GM18867 (cell line): ENCODE data around the gene CHMP1A.
A peak's percentile ranks its signal among the peaks of the same experiment; 100 is the strongest.
"Not testable (repeated sequence)": the region's sequence is repeated elsewhere in the genome, so short reads cannot be mapped to it uniquely, and the experiment has no call there.

Source experiments
- ATAC-seq: cut with Tn5 transposase; IDR thresholded peaks from one replicate; pipeline ENCODE4 v1.9.1; 2021; ENCODE audit warnings: mild to moderate bottlenecking, moderate library complexity; ENCODE audit not compliant: unreplicated experiment

Gene CHMP1A

DNA sequence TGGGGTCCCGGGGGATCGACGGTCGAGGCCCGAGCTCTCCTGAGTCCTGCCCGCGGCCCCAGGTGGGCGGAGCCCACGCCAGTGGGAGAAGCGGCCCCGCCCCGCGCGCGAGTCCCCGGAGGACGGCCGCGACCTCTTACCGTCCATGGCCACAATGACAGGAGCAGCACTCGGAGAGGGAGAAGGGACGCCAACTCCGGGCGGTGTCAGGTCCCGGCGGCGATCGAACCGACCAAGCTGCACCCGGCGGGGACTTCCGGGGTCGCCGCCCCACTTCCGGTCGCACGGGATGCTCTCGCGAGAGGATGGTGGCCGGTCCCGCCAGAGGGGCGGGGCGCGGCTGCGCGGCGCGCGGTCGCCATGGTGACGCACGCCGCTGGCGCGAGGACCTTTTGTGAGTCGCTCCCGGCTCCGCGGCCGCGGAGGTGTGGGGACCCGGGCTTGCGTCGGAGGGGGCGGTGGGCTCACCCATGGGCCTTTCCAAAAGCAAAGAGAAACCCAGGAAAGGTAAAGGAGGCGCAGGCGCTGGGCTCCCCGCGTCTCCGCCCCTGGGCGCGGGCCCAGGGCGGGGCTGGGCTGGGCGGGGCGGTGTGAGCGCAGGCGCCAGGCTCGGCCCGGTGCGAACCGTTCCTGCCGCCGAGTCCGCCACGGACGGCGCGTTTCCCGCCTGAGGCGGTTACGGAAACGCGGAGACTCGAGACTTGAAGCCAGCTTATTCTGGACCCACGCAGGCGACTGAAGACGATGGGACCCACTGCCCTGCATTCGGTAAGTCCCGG lies at the start of gene CHMP1A, which contains the start of gene SPATA33:
Gene CHMP1A, minus strand, starts transcription at position 267 of the 779 bp plus-strand sequence. Its CDS starts 120 bp downstream, at position 147.
Gene SPATA33, plus strand, starts transcription at position 395 of the 779 bp plus-strand sequence. Its CDS starts 76 bp downstream, at position 471.
- ATAC-seq: peak; percentile 89

DNA sequence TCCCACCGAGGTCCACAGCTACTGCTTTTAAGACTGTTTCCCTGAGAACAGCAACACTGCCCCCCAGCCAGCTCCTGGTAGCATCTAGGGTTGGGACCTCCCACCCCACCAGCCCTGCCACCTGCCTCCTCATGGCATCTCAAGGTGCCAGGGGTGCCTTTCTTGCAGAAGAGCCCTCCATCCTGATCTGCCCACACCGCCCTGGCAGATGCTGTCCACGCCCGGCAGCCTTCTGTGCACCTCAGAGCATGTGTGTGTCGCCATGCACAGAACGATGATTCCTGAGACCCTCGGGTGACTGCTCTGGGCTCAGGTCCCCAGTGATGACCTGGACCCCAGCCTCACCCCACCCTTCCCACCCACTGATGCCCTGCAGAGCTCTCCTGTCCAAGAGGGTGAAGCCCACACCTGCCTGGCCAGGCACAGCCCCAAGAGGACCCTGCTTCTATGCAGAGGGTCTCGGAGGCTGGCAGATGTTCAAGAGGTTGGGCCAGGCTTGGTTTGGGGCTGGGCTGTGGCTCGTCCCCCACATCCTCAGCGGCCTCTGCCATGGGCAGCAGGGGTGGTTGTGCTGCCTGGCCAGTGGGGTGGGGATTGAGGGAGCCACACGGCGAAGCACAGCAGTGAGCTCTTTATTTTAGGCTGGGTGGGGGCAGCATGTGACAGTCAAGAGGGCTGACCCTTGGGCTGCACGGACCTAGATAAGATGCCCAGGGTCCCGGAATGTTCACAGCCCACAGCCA lies 49.2 kb upstream of the CHMP1A start:
- no peak for ATAC-seq

DNA sequence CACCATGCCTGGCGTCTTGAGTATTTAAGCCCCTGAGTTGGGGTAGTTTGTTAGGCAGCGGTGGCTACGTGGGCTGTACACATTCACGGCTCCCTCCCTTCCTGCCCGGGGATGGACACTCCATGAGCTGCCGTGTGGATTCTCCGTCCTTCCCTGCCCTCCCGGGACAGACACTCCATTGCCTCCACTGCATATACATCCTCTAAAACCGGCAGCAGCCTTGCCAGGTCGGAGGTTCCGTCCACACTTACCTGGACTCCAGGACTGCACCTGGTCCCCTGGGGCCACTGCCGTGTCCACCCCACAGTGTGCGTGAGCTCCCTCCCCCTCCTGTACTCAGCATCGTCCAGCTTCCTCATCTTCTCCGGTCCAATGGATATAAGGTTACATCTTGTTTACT lies 47.5 kb upstream of the CHMP1A start:
- ATAC-seq: no peak

DNA sequence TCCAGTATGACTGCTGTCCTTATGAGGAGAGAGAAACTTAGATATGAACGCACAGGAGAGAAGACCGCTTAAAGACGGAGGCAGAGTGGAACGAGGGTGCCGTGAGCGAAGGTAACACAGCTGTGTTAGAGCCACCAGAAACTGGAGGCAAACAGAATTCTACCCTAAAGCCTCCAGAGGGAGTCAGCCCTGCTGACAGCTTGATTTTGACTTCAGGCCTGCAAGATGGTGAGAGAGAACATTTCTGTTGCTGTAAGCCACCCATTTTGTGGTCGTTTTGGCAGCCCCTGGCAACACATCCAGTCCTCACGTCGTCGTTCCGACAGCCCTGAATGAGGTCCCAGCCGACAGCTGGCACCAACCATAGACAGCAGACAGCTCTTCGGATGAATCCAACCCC lies 46.8 kb upstream of the CHMP1A start:
- ATAC-seq: no peak

DNA sequence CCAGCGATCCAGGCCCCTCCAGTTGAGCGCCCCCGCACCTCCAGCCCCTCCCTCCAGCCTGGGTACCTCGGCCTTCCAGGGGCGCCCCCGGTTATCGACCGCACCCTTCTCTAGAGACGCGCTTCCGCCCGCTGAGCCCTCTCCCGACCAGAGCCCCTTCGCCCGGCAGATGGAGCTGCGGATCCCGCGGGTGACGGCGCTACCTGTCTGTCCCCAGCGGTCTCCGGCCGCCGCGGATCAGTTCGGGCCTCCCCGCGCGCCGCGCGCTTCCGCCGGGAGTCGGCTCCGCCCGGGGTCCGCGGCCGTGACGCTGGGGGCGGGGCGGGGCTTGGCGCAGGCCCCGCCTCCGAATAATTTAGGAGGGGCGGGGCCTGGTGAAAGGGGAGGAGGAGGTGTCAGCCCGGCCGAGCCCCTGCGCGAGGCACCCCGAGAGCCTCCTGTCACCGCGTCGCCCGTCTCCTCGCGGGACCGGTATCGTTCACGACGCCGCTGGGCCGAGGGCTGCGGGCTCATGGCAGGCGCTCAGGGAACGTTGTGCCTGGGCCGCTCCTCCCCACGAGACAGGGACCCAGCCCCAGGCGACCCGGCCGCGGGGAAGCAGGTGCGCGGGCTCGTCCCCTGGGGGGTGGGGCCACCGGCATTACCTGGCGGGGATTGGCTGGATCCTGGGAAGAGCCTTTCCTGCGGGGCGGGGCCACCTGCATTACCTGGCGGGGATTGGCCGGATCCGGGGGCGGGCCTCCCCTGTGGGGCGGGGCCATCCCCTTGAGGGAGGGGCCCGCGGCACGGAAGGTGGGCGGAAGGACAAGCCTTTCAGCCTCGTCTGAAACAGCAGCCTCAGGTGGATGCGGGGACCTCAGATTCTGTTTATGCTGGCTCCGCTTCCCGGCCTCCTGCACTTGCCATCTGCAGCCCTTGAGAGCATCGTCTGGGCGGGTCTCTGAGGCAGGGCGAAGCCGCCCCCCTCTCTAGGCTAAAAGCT lies 44.2 kb upstream of the CHMP1A start, which contains the start of gene SPATA2L:
Gene SPATA2L, minus strand, starts transcription at position 281 of the 982 bp plus-strand sequence. CDS start 473 bp downstream, outside the sequence.
- ATAC-seq: peak; percentile 61

DNA sequence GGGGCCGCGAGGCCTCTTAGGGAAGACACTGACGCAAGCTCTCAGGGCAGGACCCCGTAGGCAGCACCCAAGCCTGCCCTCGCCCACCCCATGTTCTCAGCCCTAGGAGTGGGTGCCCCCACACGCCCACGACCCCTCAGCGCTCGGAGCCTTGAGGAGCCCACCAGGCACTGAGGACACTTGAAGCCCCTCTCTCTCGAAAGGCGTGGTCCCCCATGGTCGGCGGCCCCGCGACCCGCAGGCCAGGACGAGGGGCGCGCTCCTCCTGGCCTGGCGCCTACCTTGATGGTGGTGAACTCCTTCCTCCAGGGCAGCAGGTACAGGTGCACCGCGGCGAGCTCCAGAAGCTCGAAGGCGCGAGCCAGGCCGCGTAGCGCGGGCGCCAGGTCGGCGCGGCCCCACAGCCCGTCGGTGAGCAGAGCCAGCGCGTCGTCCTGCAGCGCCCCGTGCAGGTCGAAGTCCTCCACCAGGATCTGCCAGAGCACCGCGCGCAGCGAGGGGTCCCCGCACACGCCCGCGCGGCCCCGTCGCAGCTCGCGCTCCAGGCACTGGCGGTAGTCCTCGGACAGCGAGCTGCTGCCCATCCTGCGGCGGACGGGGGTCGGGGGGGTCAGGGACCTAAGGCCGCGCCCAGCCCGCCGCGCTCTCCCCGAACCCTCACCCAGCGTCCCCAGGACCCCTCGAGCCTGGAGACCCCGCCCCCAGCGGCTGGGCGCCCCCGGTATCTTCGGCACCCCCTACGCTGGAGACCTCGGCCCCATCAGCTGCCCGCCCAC lies 43.3 kb upstream of the CHMP1A start:
- no peak for ATAC-seq

DNA sequence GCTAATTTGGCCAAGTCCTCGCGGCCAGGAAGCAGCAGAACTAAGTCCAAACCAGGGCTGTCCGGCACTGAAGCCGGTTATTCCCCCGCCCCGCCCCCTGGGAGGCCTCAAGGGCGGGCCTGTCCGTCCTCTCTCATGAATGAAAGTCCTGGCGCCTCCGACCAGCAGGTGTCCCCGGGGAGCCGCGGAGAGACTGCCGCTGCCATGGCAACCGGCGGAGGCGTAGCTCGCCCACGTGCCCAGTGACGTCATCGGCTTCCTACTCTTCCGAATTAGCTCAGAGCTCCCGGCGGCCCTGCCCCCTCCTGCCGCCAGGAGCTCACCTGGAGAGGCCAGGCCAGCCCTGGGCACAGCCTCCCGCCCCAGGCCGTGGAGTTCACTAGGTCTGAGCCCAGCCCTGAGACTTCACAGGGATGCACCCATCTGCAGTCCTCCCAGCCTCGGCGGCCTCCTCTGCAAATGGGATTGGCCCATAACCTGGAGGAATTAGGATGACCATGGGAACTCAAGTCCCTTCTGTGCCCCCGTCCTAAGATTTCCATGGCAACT lies 42.7 kb upstream of the CHMP1A start:
- ATAC-seq: peak; percentile 44

DNA sequence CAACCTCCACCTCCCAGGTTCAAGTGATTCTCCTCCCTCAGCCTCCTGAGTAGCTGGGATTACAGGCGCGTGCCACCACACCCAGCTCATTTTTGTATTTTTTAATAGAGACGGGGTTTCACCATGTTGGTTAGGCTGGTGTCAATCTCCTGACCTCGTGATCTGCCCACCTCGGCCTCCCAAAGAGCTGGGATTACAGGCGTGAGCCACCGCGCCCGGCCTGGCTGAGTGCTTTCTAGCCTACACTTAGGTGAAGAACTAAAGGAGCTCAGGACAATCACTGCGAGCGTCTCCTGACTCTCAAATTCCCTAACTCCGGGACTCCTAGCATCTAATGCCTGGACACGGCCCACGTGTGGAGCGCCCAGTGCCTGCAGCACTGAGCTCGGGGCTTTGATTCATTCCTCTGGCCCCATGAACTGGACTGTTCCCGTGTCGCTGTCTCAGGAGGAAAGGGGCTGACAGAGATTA lies 42.2 kb upstream of the CHMP1A start:
- not testable (repeated sequence) for ATAC-seq

DNA sequence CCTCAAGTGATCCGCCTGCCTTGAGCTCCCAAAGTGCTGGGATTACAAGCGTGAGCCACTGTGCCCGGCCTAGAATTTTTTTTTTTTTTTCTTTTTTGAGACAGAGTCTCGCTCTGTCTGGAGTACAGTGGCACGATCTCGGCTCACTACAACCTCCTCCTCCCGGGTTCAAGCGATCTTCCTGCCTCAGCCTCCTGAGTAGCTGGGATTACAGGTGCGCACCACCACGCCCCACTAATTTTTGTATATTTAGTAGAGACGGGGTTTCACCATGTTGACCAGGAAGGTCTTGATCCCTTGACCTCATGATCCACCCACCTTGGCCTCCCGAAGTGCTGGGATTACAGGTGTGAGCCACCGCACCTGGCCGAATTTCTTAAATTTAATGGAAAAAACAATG lies 41.2 kb upstream of the CHMP1A start:
- not testable (repeated sequence) for ATAC-seq

DNA sequence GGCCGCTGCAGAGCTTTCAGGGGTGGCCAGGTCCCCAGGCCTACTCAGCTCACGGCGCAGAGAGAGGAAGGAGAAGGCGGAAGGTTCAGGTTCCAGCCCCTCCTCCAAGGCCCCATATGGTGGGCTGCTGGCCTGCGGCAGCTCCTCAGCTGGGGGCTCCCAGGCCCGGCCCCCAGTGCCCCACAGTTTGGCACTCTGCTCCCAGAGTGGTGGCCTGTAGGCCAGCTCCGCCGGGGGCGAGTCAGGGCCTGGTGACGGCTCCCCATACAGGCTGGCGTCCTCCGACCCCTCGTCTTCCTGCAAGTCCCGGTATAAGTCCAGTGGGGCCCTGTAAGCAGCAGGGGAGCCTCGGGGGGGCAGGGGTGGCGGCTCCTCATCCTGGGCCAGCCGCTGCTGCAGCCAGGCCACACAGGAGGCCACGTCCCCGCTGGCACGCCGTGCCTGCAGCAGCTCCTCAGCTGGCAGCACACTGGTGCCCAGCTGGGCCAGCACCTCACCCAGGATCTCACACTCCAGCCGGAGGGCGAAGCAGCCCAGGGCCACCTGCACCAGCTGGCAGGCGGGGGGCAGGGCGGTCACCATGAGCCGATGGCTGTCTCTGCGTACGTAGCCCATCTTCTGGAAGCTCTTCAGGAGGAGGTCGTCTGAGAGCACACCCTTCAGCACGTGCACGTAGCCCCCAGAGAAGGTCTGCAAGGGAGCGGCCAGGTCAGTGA lies 40.3 kb upstream of the CHMP1A start:
- ATAC-seq: no peak

DNA sequence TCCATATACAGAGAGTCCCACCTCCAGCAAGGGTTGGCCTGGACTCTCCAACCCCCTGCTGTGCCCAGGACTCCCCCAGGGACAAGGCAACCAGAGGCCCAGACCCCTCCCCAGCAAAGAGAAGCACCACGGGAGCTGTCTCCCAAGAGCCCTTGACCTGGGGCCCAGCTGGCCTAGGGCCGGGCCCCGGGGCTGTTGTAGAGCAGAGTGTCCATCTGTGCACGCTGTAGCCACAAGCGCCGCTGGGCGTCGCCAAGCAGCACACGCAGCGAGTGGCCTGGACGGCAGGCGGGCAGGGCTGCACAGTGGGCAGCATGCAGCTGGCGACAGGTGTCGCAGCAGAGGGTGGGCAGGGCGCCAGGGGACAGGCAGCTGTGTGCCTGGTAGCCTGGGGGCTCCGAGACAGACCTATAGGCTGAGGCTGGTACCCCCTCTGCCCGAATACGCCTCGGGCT lies 39.7 kb upstream of the CHMP1A start:
- no peak for ATAC-seq

DNA sequence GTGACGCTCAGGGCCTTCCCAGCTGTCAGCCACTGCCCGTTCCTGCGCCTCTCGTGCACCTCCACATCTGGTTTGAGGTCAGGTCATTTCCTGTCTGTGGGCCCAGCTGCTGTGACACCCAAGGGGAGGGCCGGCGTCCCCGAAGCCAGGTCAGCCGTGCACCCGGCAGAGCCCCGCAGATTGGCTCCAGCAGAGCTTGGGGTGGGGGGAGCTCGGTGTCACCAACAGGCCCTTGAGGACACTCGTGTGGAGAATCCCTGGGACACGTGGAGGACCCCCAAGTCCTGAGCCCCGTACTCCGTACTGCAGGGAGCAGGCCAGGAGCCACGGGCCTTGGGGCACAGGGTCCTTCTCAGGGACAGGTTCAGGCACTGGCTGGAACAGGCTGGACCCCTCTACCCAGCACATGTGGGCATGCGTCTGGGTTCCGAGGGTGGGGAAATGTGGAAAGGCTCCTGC lies 39.2 kb upstream of the CHMP1A start:
- ATAC-seq: no peak

DNA sequence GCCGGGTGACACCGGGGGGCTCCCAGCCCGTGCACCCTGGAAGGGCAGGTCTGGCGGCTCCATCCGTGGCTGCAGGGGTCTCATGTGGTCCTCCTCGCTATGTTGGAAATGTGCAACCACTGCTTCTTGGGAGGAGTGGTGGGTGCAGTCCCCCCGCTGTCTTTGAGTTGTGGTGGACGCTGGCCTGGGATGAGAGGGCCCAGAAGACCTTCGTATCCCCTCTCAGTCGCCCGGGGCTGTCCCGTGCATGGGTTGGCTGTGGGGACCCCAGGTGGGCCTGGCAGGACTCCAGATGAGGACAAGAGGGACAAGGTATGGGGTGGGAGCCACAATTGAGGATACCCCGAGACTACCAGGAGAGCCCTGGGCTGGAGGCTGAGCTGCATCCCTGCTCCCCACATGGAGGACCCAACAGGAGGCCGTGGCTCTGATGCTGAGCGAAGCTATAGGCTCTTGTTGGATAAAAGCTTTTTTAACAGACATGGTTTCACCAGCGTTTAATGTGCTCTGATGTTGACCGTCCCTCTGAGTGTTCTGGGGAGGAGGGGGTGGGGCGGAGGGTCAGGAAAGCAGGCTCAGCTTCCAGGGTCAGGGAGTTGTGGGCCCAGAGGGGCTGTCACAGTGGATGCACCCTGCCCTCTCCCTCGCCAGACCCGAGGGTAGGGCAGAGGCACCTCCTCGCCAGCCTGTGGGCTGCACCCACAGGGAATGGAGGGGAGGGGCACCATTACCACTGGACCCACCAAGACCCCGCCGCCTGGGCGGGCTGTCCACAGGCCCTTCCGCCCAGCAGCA lies 38.6 kb upstream of the CHMP1A start:
- no peak for ATAC-seq

DNA sequence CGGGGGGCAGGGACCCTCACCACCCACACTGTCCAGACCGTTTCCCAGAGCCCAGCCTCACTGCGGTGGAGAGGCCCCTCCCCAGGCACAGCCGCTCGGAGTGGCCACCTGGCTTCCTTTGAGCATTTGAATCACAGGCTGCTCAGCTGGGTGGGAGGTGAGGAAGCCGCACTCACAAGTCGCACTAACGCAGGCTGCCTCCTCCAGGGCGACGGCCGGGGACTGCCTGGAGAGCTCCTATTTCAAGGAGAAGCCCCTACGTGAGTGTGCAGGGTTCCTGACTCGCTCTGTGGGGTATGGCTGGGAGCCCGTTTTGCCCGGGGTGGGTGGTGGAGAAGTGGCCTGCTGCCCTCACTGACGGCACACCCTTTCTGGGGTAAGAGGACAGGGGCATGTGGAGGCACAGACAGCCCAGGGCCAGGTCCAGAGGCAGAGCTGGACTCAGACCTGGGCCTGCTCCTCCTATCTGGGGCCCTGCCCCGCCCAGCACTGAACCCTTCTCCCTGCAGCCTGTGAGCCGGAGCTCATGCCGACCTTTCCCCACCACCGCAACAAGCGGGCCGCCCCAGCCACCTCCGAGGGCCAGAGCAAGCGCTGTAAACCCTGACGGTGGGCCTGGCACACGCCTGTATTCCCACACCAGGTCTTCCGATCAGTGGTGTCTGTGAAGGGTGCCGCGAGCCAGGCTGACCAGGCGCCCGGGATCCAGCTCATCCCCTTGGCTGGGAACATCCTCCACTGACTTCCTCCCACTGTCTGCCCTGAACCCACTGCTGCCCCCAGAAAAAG lies 37.8 kb upstream of the CHMP1A start:
- ATAC-seq: no peak

DNA sequence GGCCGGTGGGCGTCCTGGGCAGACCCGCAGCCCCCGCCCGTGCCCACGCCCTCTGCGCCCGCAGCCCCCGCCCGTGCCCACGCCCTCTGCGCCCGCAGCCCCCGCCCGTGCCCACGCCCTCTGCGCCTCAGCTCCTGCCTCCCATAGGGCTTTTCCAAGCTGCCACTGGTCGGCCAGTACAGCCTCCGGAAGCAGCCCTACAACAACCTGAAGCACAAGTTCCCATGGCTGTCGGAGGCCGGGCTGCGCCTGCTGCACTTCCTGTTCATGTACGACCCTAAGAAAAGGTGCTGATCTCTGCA lies 37.2 kb upstream of the CHMP1A start:
- ATAC-seq: not testable (repeated sequence)

DNA sequence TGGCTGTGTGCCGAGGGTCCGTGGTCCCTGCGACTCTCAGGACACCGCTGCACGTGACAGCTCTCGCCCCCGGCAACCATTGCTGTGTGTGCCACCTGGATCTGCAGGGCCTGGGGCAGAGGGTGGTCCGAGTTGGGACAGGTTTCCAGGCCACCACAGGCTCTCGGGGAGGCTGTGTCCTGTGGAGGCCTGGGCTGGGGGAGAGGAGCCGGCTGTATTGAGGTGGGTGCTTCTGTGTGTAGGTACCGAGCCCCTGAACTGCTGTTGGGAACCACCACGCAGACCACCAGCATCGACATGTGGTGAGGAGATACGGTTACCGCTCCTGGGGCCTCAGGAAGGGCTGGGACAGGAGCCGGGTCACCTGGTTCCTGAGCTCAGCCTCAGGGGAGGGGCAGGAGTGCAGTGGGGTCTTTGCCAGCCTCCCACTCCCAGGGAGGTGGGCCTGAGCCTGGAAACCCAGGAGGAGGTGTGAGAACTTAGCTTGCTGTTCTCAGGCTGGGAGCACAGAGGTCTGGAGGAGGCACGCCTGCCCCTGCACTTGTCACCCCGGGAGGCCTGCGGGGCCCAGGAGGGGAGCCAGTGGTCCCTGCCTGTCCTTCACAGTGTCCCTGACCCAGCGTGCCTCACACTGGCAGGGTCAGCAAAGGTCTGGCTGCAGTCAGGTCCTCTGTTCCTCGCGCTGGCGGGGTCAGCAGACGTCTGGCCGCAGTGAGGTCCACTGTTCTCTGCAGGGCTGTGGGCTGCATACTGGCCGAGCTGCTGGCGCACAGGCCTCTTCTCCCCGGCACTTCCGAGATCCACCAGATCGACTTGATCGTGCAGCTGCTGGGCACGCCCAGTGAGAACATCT lies 36.6 kb upstream of the CHMP1A start:
- no peak for ATAC-seq
